Left hindlimb (tissue), 1 donor: Measurements from ENCODE around the gene GRIPAP1.
A peak's percentile ranks its signal among the peaks of the same experiment; 100 is the strongest.

ENCODE experiments used
- DNase-seq: peaks from one replicate; pipeline ENCODE4 v3.0.0-alpha.2; 2018

Gene GRIPAP1

DNA sequence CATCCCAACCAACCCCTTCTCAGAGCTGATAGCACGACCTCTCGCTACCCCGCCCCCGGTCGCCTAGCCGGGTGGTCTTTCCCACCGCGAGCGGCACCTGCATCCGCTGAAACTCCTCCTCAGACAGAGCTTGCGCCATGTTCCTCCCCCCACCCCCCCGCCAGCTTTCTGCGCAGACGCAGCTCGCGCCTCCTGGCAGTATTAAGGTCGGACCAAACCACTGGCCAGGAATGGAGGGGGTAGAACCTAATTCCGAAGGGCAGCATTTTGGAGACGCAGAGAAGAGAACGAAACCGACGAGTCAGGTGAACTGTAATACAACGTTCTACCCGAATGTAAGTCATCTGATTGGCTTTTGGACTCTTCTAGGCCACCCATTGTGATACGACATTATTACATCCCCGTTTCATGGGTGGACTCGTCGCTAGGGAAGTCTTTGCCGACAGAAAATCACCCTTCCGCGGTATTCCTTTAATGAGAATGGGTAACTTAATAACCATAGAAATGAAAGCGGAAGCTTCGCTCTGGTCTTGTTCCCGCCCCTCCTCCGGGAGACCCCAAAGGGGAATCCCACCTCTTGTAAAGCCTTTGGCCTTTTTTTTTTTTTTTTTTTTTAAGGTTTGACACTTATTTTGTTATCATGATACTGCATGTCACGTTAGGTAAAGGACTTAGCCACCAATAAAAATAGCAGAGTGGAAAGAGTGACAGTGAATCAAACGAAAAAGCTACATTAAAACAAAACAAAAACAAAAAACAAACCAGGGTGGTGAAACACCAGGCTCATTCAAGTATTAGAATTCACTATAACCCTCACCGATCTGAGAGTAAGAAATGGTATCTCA, at the start of gene GRIPAP1:
Gene GRIPAP1, minus strand, starts transcription at position 174 of the 845 bp plus-strand sequence. Its CDS starts 35 bp downstream, at position 139.
- peak; percentile 84 for DNase-seq

- no peak for DNase-seq
These were observed 41.9 kb upstream of the GRIPAP1 start for GRCh38 chrX:49043987-49044281.

DNA sequence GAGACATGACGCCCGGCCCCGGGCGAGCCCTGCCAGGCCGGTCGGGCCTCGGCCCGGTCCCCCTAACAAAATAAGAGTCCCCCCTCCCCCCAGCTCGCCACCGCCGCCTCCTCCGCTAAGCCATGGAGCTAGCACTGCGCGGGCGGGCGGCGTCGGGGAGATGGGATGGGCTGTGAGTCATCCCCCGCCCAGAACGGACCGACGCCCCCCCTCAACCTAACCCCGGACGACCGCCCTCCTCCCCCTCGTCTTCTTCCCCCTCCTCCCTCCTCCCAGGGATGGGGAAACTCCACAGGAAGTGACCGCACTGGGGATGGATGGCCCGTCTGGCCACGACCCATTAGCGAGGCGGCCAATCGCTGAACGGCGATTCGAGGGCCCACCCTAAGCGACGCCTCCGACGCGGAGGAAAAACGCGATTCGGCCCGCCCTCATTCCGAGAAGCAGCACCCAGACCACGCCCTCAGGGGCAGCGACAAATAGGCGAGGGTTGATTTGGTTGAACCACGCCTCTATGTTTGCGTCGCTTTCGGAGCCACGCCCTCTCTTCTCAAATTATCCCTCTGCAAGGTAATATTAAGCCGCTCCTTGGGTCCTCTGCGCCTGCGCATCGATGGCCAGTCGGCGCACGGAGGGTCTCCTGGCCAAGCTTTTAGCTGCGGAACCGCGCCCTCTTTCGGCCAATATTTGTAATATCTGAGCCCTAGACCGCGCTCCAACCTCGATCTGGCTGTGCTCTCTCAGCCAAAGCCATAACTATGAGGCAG, 41.3 kb upstream of the GRIPAP1 start, which contains the start of gene TFE3:
Gene TFE3, minus strand, starts transcription at position 138 of the 767 bp plus-strand sequence. Its CDS starts 131 bp downstream, at position 7.
- DNase-seq, result peak; percentile 98

DNA sequence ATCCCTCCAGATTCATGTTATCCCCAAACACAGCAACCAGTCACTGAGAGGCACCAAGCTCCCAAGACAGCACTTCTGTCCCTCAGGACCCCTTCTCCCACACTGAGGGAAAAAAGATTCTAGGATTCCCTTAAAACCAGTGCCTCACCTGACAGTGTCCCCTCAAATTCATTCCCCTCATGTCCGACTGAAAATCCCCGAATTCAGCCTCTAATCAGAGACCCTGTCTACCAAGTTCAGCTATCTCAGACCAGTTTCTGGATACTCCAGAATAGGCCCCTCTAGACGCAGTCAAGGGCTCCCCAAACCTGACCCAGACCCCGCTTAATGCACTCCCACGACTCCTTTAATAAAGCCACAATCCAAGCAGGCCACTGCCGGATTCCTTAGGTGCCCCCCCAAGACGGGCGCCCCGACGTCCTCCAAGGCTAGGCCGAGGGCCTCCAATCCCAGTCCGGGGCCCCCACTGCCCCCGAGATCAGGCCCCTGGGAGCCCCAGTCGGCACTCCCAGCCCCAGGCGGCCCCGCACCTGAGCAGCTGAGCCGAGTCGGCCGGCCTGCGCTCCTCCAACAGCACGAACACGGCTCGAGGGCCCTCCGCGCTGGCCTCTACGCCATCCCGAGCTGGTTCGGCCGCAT, 40.6 kb upstream of the GRIPAP1 start:
- DNase-seq, result peak; percentile 36

DNA sequence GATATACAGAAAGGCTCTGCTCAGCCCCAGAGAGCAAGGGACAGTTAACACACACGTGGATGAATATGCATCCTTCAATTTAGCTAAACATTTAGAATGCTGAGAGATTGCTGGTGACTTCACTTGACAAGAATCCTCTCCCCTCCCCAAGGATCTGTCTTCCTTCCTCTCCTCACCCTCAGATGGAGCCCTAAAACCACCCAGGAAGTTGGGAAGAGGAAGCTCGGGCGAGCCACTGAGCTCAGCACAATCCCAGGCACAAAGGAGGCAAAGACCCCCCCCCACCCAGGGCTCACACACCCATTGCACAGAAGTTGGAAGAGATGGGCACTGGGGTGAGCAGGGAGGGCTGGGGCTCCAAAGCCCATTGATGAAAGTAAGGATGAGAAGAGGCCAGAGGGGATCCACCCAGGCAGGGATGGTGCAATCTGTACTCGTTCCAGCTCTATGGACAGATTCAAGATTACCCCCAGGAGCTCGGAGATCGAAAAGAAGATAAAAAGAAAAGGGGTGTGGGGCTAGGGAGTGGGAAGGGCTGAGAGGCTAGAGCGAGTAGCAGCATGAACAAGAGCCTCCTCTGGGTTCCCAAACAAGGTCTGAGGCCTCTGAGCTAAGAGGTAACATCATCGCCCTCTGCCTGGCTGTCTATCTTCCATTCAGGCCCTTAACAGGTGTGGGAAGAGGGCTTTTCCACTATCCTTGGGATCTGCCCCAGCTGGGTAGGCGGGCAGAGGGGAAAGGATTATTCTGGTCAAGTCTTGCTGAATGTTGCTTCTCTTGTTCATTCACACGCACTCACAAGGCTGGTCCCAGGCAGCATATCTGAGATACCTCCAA, 39.9 kb upstream of the GRIPAP1 start:
- no peak for DNase-seq

DNA sequence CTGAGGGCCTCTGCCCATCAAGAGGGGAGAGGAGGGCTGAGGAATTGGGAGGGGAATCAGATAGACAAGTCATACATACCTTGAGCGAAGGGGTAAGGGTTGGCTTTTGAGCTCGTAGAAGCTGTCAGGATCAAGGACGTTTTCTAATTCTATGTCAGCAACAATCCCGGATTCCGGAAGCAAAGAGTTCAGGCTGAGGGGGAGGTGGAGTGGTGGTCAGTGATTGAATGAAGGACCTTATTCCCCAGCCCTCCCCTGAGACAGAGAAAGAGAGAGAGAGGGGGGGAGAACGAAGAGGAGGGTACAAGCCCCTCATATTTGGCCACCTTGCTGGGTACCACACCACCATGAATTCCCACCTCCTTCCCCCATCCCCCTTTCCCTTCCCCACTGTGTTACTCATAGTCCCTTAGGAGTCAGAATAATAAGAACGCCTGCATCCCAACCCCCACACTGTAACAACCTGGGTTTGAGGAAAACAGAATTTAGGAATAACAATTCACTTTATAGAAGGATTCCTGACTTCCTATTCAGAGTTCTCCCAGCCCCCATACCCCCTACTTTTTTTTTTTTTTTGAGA, 38.4 kb upstream of the GRIPAP1 start:
- no peak for DNase-seq

- DNase-seq, result peak; percentile 66
These were observed 37.7 kb upstream of the GRIPAP1 start for GRCh38 chrX:49039598-49040375.

- no peak for DNase-seq
These were observed 35.9 kb upstream of the GRIPAP1 start for GRCh38 chrX:49037883-49038475.

- DNase-seq, result no peak
These were observed 28.2 kb upstream of the GRIPAP1 start for GRCh38 chrX:49030283-49030682.

DNA sequence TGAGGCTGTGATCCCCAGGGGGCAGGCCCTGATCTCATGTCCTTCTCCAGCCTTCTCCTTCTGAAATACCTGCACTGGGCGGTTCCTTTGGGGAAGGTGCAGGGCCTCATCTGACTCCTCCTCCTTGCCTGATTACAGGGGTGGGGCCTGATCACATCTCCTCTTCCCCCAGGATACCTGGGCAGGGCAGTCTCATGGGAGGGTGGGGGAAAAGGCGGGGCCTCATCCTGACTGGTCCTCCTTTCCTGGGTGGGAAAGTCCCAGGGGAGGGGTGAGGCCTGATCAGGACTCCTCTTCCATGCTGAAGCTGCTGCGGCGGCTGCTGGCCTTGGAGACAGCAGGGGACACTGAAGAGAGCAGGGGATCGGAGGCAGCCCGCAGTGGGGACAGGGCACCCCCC, 27.8 kb upstream of the GRIPAP1 start:
- DNase-seq, result no peak

GRCh38 chrX:49019599-49020249, 17.7 kb upstream of the GRIPAP1 start:
- DNase-seq, result no peak

GRCh38 chrX:49019050-49019449, 17.0 kb upstream of the GRIPAP1 start:
- no peak for DNase-seq

GRCh38 chrX:49003696-49004095, 1.6 kb upstream of the GRIPAP1 start:
- no peak for DNase-seq

DNA sequence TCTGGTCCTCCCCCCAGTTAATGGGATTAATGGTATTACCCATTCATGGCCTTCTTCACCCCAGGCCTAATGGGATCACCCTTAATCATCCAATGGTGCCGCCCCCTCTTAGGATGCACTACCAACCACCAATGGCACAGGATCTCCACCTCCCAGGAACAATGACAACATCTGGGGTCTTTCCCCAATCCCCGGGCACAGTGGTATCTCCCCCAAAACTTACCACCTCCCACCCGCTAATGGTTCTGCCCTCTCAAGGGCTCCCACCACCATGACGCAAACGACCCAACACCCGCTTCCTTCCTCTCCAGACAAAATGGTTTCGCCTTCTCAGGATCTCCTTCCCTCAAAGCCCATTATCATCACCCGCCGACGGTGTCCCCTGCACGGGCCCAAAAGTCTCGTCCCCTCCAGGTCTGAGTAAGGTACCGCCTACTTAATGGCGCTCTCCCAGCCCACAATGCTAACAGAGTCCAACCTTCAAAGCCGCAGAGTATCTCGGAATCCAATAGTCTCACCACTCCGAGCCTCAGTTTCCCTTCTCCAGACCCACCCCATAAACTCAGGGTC, 458 bp downstream of the GRIPAP1 start:
- peak; percentile 24 for DNase-seq

DNA sequence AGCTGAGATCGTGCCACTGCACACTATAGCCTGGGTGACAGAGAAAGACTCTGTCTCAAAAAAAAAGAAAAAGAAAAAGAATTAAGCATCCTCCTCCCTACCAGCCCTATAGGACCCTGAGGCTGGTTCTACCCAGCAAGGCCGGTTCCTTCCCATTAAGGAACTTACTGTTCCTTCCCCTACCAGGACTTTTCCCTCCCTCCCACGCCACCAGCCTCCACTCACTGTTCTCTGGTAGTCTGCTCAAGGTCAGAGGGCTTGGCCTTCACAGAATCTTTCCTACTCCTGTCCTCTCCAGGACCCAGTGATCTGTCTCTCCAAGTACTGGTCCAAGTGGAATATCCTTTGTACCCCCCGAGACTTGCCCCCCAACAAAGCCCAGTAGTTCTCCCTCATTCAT, 1.4 kb downstream of the GRIPAP1 start:
- no peak for DNase-seq

DNA sequence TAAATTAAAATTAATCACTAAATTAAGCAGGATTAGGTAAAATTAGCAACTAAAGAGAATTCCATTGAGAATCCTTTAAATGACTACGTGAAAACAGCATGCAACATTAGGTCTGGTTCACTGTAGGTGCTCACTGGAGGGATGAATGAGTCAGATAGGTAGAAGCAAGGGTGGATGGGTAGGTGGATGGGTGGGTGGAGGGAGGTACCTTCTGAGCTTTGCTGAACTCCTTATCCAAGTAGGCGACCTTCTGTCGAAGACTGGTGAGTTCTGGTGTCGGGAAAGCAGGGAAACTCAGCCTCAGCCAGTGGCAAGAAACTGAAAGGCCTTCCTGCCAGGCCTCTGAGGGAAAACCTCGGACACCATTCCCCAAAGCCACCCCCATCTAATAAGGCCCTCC, 3.0 kb downstream of the GRIPAP1 start:
- no peak for DNase-seq

DNA sequence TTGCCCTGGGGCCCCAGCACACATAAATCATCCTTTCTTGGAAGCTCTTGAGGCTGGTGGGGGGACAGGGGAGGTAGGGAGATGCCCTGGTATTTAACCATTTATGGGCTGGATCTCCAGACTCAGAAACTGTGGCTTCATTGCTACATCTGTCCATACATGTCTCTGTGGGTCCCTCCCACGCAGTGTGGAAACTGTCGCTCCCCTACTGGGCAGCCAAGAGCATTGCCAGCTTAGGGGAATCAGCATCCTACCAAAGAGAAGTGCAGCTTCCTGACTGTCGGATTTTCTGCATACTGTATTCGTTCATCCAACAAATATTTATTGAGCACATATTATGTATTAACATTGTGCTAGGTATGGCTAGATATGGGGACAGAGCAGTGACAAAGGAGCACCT, 3.7 kb downstream of the GRIPAP1 start:
- no peak for DNase-seq

GRCh38 chrX:48997865-48998264, 4.2 kb downstream of the GRIPAP1 start:
- DNase-seq, result no peak

DNA sequence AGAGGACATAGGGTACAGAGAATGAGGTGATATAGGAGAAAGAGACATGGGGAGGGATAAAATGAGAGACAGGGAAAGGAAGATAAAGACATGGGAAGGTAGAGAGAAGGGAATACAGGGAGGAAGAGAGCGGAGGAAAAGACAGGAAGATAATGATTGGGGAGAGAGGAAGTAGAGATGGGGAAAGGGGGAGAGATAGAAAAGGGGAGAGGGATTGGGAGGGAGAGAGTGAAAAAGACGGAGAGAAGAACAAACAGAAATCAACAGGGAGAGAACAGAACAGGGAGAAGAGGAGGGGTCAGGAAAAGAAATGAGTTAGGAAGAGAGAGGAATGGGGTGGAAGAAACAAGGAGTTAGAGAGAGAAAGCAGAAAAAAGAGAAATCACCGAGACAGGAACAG, 4.6 kb downstream of the GRIPAP1 start:
- no peak for DNase-seq

- DNase-seq, result no peak
These were observed 5.1 kb downstream of the GRIPAP1 start for GRCh38 chrX:48996969-48997368.
